HG03064 (cell line): ENCODE data around the gene ATP6V1C2.

Experiments
- ATAC-seq: cut with Tn5 transposase; IDR thresholded peaks from one replicate; pipeline ENCODE4 v1.9.1; 2021; ENCODE audit warnings: low read depth; ENCODE audit not compliant: unreplicated experiment

Gene ATP6V1C2, protein sequence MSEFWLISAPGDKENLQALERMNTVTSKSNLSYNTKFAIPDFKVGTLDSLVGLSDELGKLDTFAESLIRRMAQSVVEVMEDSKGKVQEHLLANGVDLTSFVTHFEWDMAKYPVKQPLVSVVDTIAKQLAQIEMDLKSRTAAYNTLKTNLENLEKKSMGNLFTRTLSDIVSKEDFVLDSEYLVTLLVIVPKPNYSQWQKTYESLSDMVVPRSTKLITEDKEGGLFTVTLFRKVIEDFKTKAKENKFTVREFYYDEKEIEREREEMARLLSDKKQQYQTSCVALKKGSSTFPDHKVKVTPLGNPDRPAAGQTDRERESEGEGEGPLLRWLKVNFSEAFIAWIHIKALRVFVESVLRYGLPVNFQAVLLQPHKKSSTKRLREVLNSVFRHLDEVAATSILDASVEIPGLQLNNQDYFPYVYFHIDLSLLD

DNA sequence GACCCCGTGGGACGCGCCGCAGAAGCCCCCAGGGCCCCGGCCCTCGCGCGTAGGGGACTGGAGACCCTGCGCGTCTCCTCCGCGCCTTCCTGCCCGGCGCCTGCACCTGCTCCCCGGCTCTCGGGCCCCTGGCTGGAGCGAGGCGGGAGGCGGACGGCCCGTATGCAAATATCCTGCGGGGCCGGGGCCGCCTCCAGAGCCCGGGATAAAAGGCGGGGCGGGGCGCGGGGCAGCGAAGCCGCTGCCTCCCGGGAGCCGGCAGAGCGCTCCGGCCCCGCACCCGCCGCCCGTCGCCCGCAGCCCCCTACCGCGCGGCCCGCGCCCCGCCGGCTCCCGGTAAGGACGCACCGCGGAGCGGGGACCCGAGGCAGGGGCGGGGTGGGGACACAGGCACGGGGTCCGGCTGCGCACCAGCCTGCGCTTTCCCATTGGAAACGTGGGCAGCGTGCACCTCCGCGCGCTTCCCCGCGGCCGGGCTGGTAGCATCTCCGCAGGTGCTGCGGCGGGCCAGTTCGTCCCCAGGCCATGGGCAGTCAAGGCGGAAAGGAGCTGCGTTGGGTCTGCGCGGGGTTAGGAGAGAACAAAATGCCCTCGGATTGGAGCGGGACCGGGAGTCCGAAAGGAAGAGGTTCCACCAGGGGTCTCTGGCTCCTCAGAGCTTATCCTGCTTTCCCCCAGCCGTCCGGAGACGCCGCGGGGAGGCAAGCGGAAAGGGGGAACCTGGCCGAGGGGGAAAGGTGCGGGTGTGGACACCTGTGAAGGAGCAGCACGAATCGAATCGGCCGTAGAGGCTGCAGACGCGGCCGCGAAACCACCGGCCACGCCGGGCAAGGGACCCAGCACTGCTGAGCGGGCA, at the start of gene ATP6V1C2:
Gene ATP6V1C2, plus strand, starts transcription at position 235 of the 856 bp plus-strand sequence. CDS start 1,220 bp downstream, outside the sequence.
- no peak for ATAC-seq

DNA sequence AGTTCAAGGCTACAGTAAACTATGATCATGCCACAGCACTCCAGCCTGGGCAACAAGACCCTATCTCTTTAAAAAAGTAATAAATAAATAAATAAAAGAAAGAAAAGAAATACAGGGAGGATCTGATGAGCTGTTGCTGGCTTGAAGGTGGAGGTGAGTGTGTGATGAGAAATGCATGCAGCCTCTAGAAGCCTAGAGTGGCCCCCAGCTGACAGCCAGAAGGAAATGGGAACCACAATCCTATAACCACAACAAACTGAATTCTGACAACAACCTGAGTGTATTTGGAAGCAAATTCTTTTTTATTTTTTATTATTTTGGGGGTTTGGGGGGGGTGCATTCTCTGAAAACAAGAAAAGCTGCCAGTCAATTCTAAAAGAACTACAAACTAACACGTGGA, 46.3 kb upstream of the ATP6V1C2 start:
- no peak for ATAC-seq

DNA sequence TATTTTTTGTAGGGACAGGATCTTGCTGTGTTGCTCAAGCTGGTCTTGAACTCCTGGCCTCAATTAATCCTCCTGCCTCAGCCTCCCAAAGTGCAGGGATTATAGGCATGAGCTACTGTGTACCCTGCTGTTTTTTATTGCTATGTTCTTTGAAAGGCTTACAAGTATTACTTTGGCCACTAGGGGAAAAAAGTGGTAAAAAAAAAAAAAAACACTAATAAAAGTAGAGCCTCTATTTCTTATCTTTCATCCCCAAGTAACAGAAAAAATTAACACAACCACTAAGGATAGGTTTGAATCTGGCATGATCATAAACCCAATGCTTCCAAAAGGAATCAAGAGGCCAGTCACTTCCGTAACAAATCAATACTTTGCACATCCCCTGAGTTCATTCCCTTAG, 43.2 kb upstream of the ATP6V1C2 start:
- ATAC-seq: no peak

DNA sequence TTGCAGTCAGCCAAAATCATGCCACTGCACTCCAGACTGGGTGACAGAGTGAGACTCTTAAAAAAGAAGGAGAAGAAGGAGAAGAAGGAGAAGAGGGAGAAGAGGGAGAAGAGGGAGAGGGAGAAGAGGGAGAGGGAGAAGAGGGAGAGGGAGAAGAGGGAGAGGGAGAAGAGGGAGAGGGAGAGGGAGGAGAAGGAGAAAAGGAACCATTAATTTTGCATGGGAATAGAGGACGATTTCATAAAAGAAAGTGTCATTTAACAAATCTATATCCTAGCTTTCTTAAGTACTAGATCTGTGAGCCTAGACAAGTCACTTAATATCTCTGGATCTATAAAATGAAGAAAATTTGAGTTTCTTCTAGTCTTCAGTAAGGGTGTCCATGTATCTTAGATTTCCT, 41.2 kb upstream of the ATP6V1C2 start:
- no peak for ATAC-seq

DNA sequence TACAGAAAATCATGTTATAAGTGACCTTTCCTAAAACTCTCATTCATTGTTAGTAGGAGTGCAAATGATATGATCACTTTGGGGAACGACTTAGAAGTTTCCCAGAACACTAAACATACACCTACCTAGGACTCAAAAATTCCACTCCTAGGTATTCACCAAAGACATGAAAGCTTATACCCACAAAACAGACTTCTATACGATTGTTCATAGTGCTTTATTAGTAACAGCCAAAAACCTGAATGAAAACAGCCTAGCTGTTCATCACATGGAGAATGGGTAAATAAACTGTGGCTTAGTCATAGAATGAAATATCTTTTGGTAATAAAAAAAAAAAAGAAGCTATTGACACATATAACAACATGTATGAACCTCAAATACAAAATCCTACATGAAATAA, 40.5 kb upstream of the ATP6V1C2 start:
- ATAC-seq: no peak

DNA sequence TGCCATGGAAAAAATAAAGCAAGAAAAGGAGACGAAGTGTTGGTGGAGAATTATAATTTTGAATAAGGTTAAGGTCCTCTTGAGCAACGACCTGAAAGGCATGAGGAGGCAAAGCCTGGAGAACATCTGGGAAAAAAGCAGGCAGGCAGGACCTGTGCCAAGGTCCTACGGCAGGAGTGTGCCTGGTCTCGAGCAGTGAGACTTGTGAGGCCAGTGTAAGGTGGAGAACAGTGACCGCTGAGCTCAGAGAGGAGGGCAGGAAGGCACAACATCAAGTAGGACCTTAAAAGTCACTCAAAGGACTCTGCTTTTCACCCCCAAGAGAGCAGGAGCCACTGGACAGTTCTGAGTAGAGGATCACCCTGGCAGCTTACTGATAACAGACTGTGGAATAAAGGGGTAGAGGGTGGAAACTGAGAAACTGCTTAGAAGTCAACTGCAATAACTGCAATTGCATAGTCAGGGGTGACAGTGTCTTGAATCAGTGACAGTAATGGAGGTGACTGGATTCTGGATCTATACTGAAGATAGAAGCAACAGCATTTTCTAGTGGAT, 35.2 kb upstream of the ATP6V1C2 start:
- no peak for ATAC-seq

DNA sequence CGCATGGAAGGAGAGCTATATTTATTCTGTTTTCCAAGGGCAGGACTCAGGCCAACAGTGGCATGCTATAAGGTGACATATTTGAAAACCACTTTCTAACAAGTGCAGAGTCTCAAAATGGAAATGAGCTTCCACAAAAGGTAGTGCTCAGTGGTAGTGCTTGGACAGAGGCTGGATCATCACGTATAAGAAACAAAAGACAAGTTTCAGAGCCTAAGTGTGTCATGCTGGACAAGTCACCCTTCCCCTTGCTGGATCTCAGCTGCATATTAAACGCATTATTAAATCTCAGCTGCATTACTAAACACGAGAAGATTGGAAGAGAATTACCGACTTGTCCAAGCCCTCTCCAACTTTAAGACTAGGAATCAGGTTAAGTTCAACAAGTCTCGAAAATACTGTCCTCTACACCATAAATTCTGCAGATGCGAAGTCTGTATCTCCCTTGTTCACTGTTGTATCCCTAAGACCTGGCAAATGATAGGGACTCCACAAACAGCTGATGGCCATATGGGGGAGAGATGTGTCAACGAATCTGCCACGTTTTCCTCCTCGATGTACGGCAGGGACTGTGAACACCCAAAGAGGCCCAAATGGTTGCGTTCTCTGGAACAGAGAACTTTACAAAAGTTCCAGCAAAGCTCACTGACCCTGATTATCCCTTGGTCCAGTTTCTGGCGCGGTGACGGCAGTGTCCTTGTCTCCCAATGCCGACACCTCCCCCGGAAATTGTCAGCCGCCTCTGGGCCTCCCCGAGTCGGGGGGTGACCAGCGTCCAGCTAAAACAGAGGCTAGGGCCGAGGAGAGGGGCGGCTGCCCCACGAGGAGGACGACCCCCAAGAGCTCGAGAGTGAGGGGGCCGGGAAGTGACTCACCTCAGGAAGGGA, 32.3 kb upstream of the ATP6V1C2 start:
- peak; percentile 31 for ATAC-seq

DNA sequence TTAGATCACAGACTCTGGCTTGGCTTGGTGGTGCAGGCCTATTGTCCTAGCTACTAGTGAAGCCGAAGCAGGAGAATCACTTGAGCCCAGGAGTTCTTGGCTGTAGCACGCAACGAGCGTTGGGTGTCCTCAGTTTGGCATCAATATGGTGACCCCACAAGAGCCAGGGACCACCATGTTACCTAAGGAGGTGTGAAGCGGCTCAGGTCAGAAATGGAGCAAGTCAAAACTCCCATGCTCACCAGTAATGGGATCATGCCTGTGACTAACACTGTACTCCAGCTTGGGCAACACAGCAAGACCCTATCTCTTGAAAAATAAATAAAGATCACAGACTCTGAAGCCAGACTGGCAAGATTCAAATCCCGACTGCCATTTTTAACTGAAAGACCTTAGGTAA, 29.9 kb upstream of the ATP6V1C2 start:
- no peak for ATAC-seq

DNA sequence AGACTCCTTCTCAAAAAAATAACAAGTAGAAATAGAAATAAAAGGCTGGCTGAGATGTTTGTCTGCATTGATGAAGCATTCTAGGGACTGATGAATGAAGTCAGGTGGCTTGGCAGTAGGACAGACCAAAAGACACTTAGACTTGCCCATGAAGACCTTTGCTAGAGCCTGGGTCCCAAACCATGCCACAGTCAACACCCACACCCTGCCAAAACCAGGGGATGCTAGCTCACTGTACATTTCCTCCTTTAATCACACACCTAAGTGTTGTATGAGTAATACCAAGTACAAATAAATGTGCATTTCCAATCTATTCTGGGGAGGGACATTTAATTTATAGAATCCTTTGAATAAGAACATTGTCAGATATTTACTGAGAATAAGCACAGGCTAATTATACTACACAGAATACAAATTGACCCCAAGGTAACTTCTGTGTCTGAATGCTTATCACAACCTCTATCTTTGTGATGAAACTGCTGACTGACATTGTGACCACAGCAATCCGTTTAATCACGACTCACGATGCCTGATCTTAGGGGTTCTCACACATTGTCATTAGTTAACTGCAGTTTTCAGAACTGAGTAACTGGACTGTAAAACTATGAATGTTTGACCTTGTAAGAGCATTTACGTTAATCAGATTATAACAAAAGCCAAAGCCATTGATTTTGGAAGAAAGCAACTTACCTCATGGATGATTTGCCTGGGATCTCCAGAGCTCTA, 21.2 kb upstream of the ATP6V1C2 start:
- ATAC-seq: no peak

DNA sequence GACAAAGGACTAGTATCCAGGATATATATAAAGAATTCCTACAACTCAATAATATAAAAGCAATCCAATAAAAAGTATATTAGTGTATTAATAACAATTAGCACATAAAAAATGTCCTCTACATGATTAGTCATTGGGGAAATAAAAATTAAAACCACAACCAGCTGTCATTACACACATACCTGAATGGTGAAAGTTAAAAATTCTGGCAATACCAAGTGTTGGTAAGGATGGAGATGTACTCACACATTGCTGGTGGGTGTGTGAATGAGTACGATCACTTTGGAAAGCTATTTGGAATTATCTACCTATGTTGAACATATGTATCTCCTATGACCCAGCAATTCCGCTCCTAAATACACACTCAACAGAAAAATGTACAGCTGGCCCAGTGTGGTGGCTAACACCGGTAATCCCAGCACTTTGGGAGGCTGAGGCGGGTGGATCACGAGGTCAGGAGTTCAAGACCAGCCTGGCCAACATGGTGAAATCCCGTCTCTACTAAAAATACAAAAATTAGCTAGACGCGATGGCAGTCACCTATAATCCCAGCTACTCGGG, 17.3 kb upstream of the ATP6V1C2 start:
- no peak for ATAC-seq

DNA sequence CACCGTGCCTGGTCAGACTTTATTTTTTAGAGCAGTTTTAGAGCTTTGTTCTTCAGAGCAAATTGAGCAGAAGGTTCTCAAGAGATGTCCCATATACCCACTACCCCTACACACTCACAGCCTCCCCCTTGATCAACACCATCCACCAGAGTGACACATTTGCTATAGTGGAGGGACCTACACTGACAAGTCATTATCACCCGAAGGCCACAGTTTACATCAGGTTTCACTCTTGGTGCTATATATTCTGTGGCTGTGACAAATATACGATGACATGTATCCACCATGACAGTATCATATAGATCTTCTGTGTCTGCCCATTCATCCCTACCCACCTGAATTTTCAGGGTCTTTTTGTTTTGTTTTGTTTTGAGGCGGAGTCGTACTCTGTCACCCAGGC, 15.4 kb upstream of the ATP6V1C2 start:
- ATAC-seq: no peak

DNA sequence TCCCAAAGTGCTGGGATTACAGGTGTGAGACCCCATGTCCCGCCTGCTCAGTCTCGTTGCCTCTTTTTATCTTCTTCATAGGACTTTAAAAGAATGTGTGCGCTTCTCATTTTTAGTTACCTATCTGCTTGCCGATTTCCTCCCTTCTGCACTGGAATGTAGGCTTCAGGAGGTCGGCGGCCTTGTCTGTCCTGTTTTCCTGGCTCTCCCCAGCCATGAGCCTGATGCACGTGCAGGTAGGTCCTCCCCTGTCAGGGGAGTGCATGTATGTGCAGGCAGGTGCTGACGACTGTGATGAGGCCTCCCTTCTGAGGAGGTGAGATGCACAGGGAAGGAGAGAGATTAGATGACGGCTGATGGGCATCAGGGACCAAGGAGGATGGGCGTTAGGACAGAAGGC, 13.6 kb upstream of the ATP6V1C2 start:
- ATAC-seq: no peak

DNA sequence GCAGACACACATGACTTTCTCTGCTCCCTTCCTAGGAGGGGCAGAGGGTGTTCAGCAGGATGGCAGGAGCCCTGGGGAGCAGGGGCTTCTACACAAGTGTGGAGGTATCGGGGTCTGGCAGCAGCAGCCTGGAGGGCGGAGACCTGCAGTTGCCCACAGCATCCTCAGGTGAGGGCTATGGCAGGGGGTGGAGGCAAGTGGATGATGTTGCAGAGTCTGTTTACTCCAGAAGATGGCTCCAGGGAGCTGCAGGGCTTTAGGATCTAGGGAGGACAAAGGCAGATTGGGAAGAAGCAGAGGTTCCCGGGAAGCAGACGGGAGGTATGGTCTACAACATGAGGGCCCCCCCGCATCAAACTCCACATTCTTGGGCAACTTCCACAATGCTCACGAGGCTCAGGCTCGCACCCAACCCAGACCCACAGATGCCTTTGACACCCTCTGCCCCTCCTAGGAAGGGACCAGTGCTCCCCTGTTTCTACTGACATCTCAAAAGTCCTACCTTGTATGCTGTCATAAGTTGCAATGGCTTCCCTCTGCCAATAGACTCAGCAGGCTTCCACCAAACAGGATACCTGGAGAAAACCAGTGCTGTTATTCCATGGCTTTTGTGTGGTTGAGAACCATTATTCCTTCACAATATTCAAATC, 12.0 kb upstream of the ATP6V1C2 start:
- no peak for ATAC-seq

DNA sequence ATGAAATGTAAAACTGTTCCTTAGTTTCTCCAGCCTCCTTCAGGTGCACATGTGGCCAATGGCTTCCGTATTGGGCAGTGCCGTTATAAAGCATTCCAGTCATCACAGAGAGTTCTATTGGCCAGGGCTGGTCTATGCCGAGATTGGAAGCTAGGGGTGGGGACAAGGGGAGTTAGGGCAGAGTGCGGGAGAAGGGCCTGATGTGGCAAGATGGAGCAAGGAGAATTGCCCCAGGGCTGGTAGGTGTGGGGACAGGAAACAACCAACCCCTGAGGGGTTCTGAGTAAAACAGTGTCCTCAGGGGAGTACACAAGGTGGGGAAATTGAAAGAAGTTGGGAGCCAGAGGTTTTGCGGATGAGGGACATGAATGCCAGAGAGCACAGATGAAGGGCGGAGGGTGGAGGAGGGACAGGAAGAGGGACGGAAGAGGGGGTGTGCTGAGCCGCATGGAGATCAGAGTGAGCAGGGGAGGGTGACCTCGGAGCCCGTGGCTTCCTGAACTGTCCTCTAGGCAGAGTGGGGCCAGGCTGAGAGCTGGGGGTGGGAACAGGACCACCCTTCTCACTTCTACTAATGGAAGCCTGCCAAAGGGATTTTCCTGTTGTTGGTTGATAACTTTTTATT, 9.1 kb upstream of the ATP6V1C2 start:
- ATAC-seq: no peak

DNA sequence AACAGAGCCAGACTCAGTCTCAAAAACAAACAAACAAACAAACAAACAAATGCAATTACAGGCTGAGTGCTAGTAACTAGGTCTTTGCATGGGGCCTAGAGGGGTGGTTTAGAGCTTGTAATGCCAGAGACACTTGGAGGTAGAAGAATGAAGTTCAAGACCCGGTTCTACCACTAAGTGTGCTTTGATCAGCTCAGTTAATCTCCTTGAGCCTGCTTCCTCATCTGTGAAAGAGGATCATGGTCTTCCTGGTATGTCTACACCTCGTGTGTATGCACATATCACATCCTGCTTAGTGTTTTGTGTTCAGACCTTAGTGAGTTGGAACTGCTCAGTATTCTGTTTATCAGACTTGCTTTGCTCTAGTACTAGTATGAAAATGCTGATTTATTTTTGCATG, 4.8 kb upstream of the ATP6V1C2 start:
- no peak for ATAC-seq

DNA sequence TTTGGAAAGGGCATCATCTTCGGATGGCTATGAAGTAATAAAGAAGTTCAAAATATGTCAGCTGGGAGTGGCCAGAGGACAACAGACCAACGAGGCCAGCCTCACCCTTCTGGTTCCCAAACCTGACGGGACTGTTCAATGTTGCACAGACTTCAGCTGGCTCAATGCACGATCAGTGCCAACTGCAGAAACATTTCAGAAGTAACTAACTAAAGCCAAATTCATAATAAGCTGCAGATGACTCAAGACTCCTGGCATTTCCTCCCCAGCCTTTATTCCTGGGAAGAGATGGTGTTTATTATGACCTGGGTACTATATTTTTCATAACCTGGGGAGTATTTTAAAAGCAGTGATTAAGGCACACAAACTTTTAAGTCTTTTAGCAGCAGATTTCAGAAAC, 3.8 kb upstream of the ATP6V1C2 start:
- ATAC-seq: no peak

DNA sequence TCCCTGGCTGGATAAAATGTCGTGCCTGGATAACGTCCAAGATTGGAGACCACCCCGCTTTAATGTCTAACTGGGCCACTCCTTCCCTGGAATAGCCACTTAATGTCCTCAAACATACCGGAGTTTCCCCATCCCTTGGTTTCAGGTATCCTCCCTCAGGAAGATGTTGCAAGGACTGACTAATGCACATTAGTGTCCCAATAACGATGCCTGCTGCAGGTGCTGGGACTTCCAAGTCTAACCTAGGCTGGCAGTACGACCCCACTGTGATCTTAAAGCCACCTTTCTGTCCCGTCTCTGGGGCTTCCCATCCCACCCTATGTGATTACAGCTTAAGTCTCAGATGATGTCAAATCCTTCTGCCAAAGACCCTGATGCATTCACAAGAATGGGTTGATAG, 1.1 kb upstream of the ATP6V1C2 start:
- ATAC-seq: no peak

DNA sequence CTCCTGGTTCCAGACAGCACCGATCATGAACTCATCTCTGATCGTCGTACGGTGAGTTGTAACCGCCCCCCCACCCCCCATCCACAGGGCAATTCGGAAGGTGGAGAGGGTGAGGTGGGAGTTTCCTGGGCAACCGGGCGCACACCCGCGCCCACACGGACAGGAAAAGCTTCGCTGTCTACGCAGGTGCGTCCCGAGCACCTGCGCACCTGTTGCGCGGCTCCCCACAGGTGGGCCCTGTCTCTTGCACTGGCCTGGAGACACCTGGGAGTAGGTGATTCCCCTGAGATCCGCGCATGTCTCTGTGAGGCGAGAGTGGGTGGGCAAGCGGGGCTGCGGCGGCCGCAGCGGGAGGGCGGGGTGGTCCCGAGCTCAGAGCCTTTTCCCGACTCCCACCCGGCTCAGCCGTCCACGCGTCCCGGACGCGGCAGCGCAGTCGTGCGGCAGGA, 459 bp upstream of the ATP6V1C2 start:
- no peak for ATAC-seq
